Lung (tissue), 12 donors: ENCODE measurements around the gene ATP9A. TPM values are rescaled to one million over a fixed set of nuclear protein-coding genes. Genes with fewer than 3 reads are reported as not detected.
A peak's percentile ranks its signal among the peaks of the same experiment; 100 is the strongest.

Experiments used
- ATAC-seq: fragments of 200-7000 bp; cut with Tn5 transposase; one replicate; pipeline ENCODE4 v1.9.1; 2020; ENCODE audit warnings: moderate number of reproducible peaks; ENCODE audit not compliant: insufficient read depth, low FRiP score
- DNase-seq, 3 donors: peaks; one replicate each; pipeline ENCODE4 v3.0.0-alpha.2; 2013 to 2017
- H3K27ac ChIP-seq, 2 donors: one replicate each; pipeline ENCODE4 v1.5.1; 2013; ENCODE audit warnings: mild to moderate bottlenecking in 2 of 2, moderate library complexity in 2 of 2, control low read depth in 1 of 2, inconsistent platforms in 1 of 2, low read depth in 1 of 2, low read length in 1 of 2
- H3K27me3 ChIP-seq, 3 donors: one replicate each; pipeline ENCODE4 v1.5.1; 2013; ENCODE audit warnings: low read length in 2 of 3; ENCODE audit not compliant: control insufficient read depth in 3 of 3, insufficient read depth in 3 of 3
- H3K36me3 ChIP-seq, 4 donors: one replicate each; pipeline ENCODE4 v1.5.1; 2013; ENCODE audit warnings: low read length in 4 of 4, mild to moderate bottlenecking in 1 of 4, moderate library complexity in 1 of 4; ENCODE audit not compliant: control insufficient read depth in 4 of 4, insufficient read depth in 4 of 4
- H3K4me1 ChIP-seq, 5 donors: one replicate each; pipeline ENCODE4 v1.5.1; 2013; ENCODE audit warnings: low read length in 5 of 5, mild to moderate bottlenecking in 2 of 5, moderate library complexity in 1 of 5; ENCODE audit not compliant: control insufficient read depth in 5 of 5, insufficient read depth in 5 of 5
- H3K4me3 ChIP-seq: one replicate; pipeline ENCODE4 v1.5.1; 2013; ENCODE audit warnings: mild to moderate bottlenecking, control low read depth, moderate library complexity
- H3K9ac ChIP-seq, 2 donors: one replicate each; pipeline ENCODE4 v1.5.1; 2013; ENCODE audit warnings: low read length in 2 of 2, control low read depth in 1 of 2; ENCODE audit not compliant: insufficient read depth in 1 of 2
- H3K9me3 ChIP-seq, 4 donors: one replicate each; pipeline ENCODE4 v1.5.1; 2013; ENCODE audit warnings: low read length in 3 of 4, mild to moderate bottlenecking in 1 of 4, moderate library complexity in 1 of 4; ENCODE audit not compliant: control insufficient read depth in 4 of 4, insufficient read depth in 3 of 4
- WGBS, 2 donors: extraction: QIAGEN DNeasy Blood & Tissue Kit; methylation state at CpG; one replicate each; pipeline ENCODE4 v1.1.7; 2013; 5-methylcytosine and 5-hydroxymethylcytosine counted together
- polyA plus RNA-seq, 2 donors: library from polyadenylated mRNA; stranded (reverse); fragments of 200-250 nt; gene quantifications; one replicate each; pipeline ENCODE4 v1.2.1, GENCODE V29; 2013
- total RNA-seq, 2 donors: library from RNA; depleted of rRNA in 1 of 2; stranded (reverse); fragments of >200 nt in 1 of 2; gene quantifications; one replicate each; pipeline ENCODE4 v1.2.1, GENCODE V29; 2014 to 2021
- TF ChIP-seq, protein P1 (sequence below): IDR thresholded peaks from 2 replicates; pipeline ENCODE4 v1.5.1; 2012; ENCODE audit warnings: mild to moderate bottlenecking; ENCODE audit errors: control extremely low read depth, extremely low read depth
- donor health status: control.
- donor health status: control.
- donor health status: Bipolar disorder and iron deficiency.
- donor health status: healthy.
- donor health status: DM: yes; HTN: yes; CAD: no.

ATP9A gene
- total and polyA plus RNA-seq, 4 donors, result 3.3 to 43.6 (median 14.9) TPM

DNA sequence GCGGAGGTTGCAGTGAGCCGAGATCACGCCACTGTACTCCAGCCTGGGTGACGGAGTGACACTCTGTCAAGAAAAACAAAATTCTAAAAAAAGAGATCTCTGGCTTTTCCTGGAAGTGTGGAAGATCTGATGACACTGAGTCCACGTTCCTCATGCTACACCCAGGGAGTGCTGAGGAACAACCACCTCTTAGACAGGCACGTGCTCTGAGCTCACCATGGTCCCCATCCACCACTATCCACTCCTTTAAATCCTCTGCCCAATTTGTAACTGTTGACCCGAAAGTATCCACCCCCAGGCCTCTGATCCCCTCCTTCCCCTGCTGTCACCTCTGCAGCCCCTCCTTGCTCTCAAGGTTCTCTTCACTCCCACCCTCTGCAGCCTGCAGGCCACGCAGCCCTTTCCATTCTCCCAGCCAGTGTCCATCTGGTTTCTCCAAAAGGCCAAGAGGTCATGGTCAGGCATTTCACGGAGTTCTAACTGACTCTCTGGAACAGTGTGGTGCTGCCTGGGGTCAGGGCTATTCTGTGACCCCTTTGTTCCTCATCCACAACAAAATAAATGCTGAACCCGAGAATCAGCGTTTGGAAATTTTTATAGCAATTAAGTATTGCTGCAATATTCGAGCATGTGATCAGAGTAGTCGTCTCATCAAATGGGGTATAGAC is 88.8 kb downstream of the ATP9A start:
- ATAC-seq (no peak), DNase-seq (no peak)
- H3K27me3 ChIP-seq, result no peaks in the 10 kb centered on the region
- WGBS, 2 donors, result 90 to 92% methylated on average over 13 of the region's 13 CpGs
- no peak overlapping the region for H3K9ac ChIP-seq
- H3K27ac ChIP-seq, result no peak overlapping the region
- H3K36me3 ChIP-seq, result peaks cover 0 to 11% (median 3%) of the 10 kb centered on the region in 4 donors
- peaks cover 0 to 12% (median 0%) of the 10 kb centered on the region in 5 donors for H3K4me1 ChIP-seq
- TF ChIP-seq, protein P1, sequence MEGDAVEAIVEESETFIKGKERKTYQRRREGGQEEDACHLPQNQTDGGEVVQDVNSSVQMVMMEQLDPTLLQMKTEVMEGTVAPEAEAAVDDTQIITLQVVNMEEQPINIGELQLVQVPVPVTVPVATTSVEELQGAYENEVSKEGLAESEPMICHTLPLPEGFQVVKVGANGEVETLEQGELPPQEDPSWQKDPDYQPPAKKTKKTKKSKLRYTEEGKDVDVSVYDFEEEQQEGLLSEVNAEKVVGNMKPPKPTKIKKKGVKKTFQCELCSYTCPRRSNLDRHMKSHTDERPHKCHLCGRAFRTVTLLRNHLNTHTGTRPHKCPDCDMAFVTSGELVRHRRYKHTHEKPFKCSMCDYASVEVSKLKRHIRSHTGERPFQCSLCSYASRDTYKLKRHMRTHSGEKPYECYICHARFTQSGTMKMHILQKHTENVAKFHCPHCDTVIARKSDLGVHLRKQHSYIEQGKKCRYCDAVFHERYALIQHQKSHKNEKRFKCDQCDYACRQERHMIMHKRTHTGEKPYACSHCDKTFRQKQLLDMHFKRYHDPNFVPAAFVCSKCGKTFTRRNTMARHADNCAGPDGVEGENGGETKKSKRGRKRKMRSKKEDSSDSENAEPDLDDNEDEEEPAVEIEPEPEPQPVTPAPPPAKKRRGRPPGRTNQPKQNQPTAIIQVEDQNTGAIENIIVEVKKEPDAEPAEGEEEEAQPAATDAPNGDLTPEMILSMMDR, result no peak
- no peaks in the 10 kb centered on the region for H3K9me3 ChIP-seq
- no peak overlapping the region for H3K4me3 ChIP-seq

DNA sequence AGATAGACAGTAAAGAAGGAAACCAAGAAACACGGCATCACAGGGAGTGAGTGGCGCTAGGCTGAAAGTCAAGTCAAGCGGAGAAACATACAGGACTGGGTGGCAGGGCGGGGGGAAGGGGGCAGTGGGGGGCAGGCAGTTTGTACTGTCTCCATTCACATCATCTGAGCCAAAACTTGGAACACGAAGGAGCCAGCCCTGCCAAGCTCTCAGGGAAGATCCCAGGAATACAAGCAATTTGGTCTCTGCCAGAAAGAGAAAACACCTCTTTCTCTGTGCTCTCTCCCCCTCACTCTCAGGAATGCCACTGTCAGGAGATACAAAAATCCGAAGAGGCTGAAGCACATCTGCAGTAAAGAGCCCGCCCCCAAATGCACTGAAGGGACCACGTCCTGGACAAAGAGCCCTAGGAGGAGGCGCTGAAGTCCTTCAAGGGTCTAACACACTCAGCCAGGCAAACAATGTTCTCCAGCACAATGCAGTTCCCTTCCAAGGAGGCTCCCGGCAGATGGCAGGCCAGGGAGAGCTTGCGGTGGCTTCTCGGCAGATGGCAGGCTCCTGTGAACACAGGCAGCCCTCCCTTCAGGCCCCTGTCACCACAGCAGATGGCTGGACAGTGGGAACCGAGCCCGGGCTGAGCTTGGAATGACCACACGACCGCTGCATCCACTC is 90.0 kb downstream of the ATP9A start:
- Histone ChIP-seq H3K36me3 (peaks cover 0 to 15% (median 7%) of the 10 kb centered on the region in 4 donors), H3K9me3 (peaks cover 0 to 2% (median 0%) of the 10 kb centered on the region in 4 donors), H3K4me1 (peaks cover 0 to 12% (median 0%) of the 10 kb centered on the region in 5 donors), H3K27me3 (no peaks in the 10 kb centered on the region), H3K9ac (peak overlapping the region in 1 of 2 donors; percentile 9), H3K27ac (no peak overlapping the region), H3K4me3 (no peak overlapping the region)
- ATAC-seq (no peak), DNase-seq (peak; percentile 74 to 78 (median 75))
- TF ChIP-seq, protein P1, result no peak
- 79 to 80% methylated on average over 16 of the region's 16 CpGs for WGBS, 2 donors

DNA sequence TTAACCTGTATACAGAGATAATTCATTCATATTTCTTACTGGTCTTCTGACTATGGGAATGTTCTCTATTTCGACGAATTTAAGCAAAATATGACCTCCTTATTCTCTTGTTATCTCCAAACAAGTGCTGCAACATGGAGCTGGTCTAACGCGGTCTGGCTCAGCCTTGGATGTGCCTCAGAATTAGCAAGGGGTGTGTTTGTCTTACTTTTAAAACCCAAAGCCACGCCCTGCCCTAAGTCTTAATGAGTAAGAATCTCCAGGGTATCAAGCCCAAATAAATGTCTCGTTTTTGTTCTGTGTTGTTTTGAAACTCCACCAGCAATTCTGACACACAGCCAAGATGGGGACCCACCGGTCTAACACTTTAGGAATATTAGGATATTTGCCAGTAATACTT is 99.2 kb downstream of the ATP9A start:
- no peak overlapping the region for H3K4me3 ChIP-seq
- no peak for DNase-seq
- no peaks in the 10 kb centered on the region for H3K4me1 ChIP-seq
- 85 to 89% methylated on average over 7 of the region's 7 CpGs for WGBS, 2 donors
- peaks cover 5 to 34% (median 15%) of the 10 kb centered on the region in 4 donors for H3K36me3 ChIP-seq
- TF ChIP-seq, protein P1, result no peak
- no peak for ATAC-seq
- no peak overlapping the region for H3K27ac ChIP-seq
- H3K9ac ChIP-seq, result no peak overlapping the region
- peaks cover 0 to under 1% (median 0%) of the 10 kb centered on the region in 4 donors for H3K9me3 ChIP-seq
- no peaks in the 10 kb centered on the region for H3K27me3 ChIP-seq
